Testis (tissue), 2 donors: ENCODE data around the gene SHISA6.

Source experiments
- CTCF ChIP-seq, 3 experiments: fragments of 450-650 bp in 2 of 3; fragments of 200-600 bp in 1 of 3; sonication (generic) in 1 of 3; IDR thresholded peaks; one replicate each; pipeline ENCODE4 v1.5.1; 2016 to 2019; ENCODE audit warnings: antibody characterized with exemption in 3 of 3, mild to moderate bottlenecking in 2 of 3, moderate library complexity in 1 of 3
- POLR2A ChIP-seq: fragments of 450-650 bp; IDR thresholded peaks from one replicate; pipeline ENCODE4 v1.6.1; 2017; ENCODE audit warnings: antibody characterized with exemption, mild to moderate bottlenecking, moderate library complexity

- TF ChIP-seq CTCF (IDR thresholded peaks at IDR 0.05) (no peak), POLR2A (no peak)
These were observed 11.1 kb downstream of the SHISA6 start for GRCh38 chr17:11252146-11252545.
